A673 (cell line): Measurements from ENCODE around the gene GPR3.

Experiments
- EZH2 ChIP-seq: fragments of 200-600 bp; sonication (generic); IDR thresholded peaks from 2 replicates; pipeline ENCODE4 v1.6.1; 2017; ENCODE audit warnings: borderline replicate concordance, low read depth, mild to moderate bottlenecking, mixed read lengths, antibody characterized with exemption, low read length; ENCODE audit not compliant: poor library complexity, severe bottlenecking
- TF ChIP-seq, protein P1 (sequence below): fragments of 300-800, 200-600 bp; sonication (generic); conservative IDR thresholded peaks from 2 replicates; pipeline ENCODE4 v1.5.1; 2017; ENCODE audit warnings: low read depth, mild to moderate bottlenecking, antibody characterized with exemption, low read length, moderate library complexity, mixed read lengths

DNA sequence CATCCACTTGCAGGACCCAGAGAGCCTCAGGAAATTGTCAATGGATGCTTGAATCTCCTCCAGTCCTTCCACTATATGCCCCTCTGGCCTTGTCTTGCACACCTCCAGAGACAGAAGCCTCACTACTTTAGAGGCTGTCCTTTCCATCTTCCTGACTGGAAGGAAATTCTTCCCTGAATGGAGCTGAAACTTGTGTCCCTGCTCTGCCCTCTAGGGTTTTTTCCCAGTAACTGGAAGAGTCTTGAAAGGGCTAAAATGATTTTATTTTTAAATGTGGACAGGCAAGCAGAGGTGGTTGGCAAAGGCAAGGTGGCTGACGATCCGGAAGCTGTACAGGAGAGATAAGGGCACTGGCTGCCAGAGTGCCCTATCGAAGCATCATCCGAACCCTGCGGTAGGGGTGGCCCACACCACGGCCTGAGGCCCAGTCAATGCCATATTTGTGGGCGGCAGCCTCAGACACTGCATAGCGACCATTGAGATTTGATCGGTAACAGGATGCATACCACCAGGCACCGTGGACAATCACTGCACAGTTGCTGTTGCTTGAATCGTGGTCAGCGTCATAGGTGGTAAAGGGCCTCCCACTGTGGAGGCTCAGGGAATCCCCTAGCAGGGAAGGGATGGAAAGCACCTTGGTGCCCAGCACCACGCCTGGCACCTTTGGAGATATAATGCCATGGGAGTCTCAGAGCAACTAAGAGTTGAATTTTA lies 23.4 kb upstream of the GPR3 start:
- TF ChIP-seq, protein P1, sequence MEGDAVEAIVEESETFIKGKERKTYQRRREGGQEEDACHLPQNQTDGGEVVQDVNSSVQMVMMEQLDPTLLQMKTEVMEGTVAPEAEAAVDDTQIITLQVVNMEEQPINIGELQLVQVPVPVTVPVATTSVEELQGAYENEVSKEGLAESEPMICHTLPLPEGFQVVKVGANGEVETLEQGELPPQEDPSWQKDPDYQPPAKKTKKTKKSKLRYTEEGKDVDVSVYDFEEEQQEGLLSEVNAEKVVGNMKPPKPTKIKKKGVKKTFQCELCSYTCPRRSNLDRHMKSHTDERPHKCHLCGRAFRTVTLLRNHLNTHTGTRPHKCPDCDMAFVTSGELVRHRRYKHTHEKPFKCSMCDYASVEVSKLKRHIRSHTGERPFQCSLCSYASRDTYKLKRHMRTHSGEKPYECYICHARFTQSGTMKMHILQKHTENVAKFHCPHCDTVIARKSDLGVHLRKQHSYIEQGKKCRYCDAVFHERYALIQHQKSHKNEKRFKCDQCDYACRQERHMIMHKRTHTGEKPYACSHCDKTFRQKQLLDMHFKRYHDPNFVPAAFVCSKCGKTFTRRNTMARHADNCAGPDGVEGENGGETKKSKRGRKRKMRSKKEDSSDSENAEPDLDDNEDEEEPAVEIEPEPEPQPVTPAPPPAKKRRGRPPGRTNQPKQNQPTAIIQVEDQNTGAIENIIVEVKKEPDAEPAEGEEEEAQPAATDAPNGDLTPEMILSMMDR, result peak; percentile 35; the same call in 1 of the 2 replicates
- no peak for TF ChIP-seq EZH2
